ENCODE data around the gene PPT2. TPM values are rescaled to one million over a fixed set of nuclear protein-coding genes. Genes with fewer than 3 reads are reported as not detected.

Gene PPT2
- total RNA-seq, 3 donors from 2014 or later (not counting 1 experiment from before 2014, with no cell fraction given): 16.3 to 28.3 (median 19.0) TPM

DNA sequence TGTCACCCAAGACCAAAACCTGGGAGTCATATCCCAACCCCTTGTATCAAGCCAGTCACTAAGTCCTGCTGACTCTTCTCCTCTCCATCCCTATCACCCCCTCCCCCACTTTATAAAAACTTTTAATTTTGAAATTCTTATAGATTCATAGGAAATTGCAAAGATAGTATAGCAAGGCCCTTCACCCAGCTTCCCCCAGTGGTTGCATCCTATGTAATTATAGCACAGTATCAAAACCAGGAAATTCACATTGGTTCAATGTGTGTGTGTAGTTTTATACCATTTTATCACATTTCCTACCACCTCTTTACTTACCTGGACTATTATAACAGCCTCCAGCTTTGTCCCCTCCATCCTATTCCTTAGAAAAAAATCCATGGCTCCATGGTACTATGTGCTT, 4.1 kb downstream of the PPT2 start:
- no peak for DNase-seq
- Mint-ChIP-seq H3K9me3 (no peaks in the 10 kb centered on the region), H3K27ac (no peak overlapping the region), H3K4me3 (no peak overlapping the region), H3K36me3 (peaks cover 6% of the 10 kb centered on the region), H3K27me3 (ENCODE audit: low read depth in 2 of 2) (no peaks in the 10 kb centered on the region), H3K4me1 (peaks cover 25 to 26% of the 10 kb centered on the region in 2 donors)
- Histone ChIP-seq H3K36me3 (ENCODE audit: control insufficient read depth, insufficient read depth, low read length) (peaks cover 9% of the 10 kb centered on the region), H3K9me3 (ENCODE audit: control insufficient read depth, insufficient read depth, low read length) (no peaks in the 10 kb centered on the region), H3K4me1 (ENCODE audit: control insufficient read depth, insufficient read depth, low read length) (peaks cover 28% of the 10 kb centered on the region), H3K27ac (ENCODE audit: low read length) (no peak overlapping the region), H3K4me3 (ENCODE audit: low read length) (no peak overlapping the region), H3K27me3 (ENCODE audit: control insufficient read depth, insufficient read depth, low read length) (no peaks in the 10 kb centered on the region)
- ATAC-seq: no peak
- TF ChIP-seq, protein P1, sequence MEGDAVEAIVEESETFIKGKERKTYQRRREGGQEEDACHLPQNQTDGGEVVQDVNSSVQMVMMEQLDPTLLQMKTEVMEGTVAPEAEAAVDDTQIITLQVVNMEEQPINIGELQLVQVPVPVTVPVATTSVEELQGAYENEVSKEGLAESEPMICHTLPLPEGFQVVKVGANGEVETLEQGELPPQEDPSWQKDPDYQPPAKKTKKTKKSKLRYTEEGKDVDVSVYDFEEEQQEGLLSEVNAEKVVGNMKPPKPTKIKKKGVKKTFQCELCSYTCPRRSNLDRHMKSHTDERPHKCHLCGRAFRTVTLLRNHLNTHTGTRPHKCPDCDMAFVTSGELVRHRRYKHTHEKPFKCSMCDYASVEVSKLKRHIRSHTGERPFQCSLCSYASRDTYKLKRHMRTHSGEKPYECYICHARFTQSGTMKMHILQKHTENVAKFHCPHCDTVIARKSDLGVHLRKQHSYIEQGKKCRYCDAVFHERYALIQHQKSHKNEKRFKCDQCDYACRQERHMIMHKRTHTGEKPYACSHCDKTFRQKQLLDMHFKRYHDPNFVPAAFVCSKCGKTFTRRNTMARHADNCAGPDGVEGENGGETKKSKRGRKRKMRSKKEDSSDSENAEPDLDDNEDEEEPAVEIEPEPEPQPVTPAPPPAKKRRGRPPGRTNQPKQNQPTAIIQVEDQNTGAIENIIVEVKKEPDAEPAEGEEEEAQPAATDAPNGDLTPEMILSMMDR (IDR thresholded peaks at IDR 0.05): no peak
- intact Hi-C loops (cut with micrococcal nuclease): no loop called here

DNA sequence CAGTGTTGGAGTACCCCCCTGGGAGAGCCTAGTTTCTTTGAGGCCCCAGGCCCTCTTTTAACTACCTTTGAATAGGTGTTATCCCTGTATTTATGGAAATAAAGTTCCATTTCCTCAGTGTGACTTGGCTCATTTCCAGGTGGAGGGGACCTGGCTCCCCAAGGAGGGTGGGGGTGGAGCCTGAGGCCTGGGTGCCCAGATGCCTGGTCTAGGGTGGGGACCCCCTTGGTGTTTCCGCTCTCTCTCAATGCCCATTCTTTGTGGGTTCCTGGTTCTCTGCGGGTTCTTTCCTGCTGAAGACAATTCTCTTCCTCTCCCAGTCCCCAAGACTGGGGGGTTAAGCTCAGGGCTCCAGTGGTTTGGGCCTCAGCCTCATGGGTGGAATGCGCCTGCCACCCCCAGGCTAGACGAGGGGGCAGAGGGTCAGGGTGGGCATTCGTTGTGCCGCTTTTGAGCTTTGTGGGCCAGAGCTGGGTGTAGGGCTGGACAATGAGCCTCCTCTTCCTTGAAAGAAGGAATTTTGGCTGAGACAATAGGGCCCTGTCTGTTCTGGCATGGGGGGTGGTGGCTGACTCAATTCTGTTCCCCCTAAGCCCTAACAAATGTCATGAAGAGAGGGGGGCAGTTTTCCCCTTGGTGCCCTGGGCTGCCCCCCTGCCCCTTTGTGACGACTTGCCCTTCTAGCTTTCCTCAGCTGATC, 9.8 kb downstream of the PPT2 start:
- H3K4me3 Mint-ChIP-seq: no peak overlapping the region
- H3K4me3 ChIP-seq (ENCODE audit: low read length): no peak overlapping the region
- H3K9me3 Mint-ChIP-seq: no peaks in the 10 kb centered on the region
- H3K27me3 Mint-ChIP-seq (ENCODE audit: low read depth in 2 of 2): no peaks in the 10 kb centered on the region
- ATAC-seq (no peak), DNase-seq (no peak)
- H3K36me3 ChIP-seq (ENCODE audit: control insufficient read depth, insufficient read depth, low read length): peaks cover 7% of the 10 kb centered on the region
- TF ChIP-seq, protein P1 (IDR thresholded peaks at IDR 0.05): no peak
- no peak overlapping the region for H3K27ac Mint-ChIP-seq
- H3K9me3 ChIP-seq (ENCODE audit: control insufficient read depth, insufficient read depth, low read length): no peaks in the 10 kb centered on the region
- no peaks in the 10 kb centered on the region for H3K4me1 ChIP-seq (ENCODE audit: control insufficient read depth, insufficient read depth, low read length)
- no peaks in the 10 kb centered on the region for H3K27me3 ChIP-seq (ENCODE audit: control insufficient read depth, insufficient read depth, low read length)
- H3K27ac ChIP-seq (ENCODE audit: low read length): no peak overlapping the region
- WGBS (ENCODE audit: insufficient coverage): 98% methylated on average over 7 of the region's 7 CpGs
- no peaks in the 10 kb centered on the region for H3K4me1 Mint-ChIP-seq
- no peaks in the 10 kb centered on the region for H3K36me3 Mint-ChIP-seq
- intact Hi-C loops (cut with micrococcal nuclease): no loop called here

DNA sequence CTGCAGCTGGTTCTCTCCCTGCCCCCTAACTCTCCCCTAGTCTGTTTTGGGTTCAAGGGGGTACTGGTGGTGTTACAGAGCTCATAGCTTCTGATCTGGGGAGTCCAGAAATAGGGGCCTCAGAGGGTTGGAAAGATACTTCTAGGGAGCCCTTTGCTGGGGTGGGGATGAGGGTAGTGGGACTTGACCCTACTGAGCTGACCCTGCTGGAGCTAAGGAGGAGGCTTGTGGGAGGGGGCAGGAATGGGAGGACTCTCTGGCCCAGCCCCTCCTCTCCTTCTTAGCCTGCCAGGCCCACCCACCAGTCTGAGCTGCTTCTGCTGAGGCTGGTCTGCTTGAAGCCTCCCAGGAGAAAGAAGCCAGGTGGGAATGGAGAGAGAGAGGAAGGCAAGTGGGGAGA, 10.4 kb downstream of the PPT2 start, which contains the start of gene EGFL8:
EGFL8 (plus strand) TSS at position 301 of the 400 bp plus-strand sequence. CDS start 1,571 bp downstream, outside the sequence.
- no peaks in the 10 kb centered on the region for H3K27me3 Mint-ChIP-seq (ENCODE audit: low read depth in 2 of 2)
- H3K27ac ChIP-seq (ENCODE audit: low read length): no peak within 1 kb of the TSS
- no peak for DNase-seq
- TF ChIP-seq, protein P1 (IDR thresholded peaks at IDR 0.05): no peak
- H3K36me3 Mint-ChIP-seq: no peaks in the 10 kb centered on the region
- no peaks in the 10 kb centered on the region for H3K27me3 ChIP-seq (ENCODE audit: control insufficient read depth, insufficient read depth, low read length)
- no peak within 1 kb of the TSS for H3K27ac Mint-ChIP-seq
- H3K4me3 ChIP-seq (ENCODE audit: low read length): no peak within 1 kb of the TSS
- no peak within 1 kb of the TSS for H3K4me3 Mint-ChIP-seq
- no peaks in the 10 kb centered on the region for H3K9me3 ChIP-seq (ENCODE audit: control insufficient read depth, insufficient read depth, low read length)
- intact Hi-C loops (cut with micrococcal nuclease): no loop called here
- no peaks in the 10 kb centered on the region for H3K4me1 Mint-ChIP-seq
- peaks cover 7% of the 10 kb centered on the region for H3K36me3 ChIP-seq (ENCODE audit: control insufficient read depth, insufficient read depth, low read length)
- ATAC-seq: no peak
- H3K9me3 Mint-ChIP-seq: no peaks in the 10 kb centered on the region
- H3K4me1 ChIP-seq (ENCODE audit: control insufficient read depth, insufficient read depth, low read length): no peaks in the 10 kb centered on the region

All from natural killer cell (primary cell).